ENCODE data around the gene CDH12.
"Not testable (repeated sequence)": the region's sequence is repeated elsewhere in the genome, so short reads cannot be mapped to it uniquely, and the experiment has no call there.

The CDH12 gene

DNA sequence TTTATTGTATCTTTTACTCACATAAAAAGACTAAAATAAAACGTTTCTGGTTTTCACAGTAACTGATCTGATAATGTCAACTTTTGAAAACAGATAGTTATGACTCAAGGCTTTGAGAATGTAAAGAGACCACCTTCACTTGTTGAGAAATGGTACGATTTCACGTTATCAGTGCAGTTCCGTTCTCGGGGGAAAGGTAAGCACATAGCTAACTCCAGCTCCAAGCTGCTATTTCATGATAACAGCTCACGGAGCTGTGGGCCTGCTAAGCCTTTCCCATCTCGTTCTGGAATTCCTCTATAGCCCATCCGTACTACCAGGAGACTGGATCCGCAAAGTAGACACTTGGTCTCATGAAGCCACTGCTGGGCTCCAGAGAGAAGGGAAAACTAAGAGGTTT lies 701.3 kb downstream of the CDH12 start:
- DNase-seq (ENCODE audit: low read depth); H3K4me3 ChIP-seq (ENCODE audit: control insufficient read depth, low read depth, low read length): not testable (repeated sequence)

DNA sequence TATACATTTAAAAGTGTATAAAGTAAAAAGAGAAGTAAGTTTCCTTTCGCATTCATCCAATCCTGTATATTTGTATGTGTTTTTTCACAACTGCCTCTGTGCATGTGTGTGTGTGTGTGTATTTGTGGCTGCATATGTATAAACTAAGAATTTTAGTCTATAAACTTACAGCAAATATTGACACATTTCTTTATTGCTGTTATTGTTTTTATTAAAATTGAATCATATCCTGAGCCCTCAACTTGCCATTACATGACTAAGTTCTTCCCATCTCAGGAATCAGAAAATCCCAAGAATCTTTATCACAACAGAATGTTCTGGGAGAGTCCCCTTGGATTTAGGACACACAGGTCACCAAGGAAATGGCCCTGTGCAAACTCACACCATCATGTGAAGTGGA lies 712.7 kb downstream of the CDH12 start:
- not testable (repeated sequence) for H3K4me3 ChIP-seq (ENCODE audit: control insufficient read depth, low read depth, low read length); DNase-seq (ENCODE audit: low read depth)

DNA sequence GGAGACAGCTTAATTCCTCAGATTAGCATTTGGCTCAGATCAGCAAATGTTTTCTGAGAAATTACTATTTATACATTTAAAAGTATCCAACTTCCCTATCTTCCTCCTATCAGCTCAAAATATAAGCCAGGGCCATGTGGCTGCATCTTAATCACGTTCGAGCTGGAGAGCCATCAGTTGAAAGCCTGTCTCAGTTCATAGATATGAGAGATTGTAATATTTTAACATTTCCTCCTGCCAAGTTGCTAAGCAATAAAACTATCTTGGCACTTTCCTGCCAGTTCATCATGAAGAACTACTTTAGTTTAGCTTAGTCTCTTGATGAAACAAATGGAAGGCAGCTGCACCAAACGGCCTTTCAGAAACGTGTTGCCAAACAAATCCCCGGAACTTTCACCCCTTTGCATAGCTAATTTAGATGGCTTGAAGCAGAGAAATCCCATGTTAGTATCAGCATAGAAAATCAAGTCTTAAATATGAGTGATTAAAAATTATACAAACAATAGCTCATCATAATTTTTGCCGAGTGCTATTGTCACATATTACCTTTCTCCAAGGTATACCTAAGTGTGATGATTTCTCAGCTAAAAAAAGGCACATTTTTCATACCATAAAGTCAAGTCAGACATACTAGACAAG lies 713.4 kb downstream of the CDH12 start:
- not testable (repeated sequence) for DNase-seq (ENCODE audit: low read depth); H3K4me3 ChIP-seq (ENCODE audit: control insufficient read depth, low read depth, low read length)

DNA sequence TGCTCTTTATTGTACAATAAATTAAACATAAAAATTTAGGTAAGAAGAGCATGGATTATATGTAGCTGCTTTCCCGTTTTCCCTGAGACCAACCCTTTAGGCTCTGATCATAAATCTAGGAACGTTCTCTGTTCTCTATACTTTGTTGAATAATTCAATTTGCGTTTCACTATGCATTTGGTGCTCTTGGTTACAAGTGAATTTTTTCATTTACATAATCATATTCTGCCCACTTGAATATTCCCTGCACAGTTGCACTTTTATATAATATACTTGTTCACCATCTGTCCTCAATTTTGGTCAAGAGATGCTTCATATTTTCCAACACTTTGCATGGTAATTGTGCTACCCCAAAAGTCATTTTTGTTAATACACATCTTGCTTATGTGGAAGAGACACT lies 741.8 kb downstream of the CDH12 start:
- DNase-seq (ENCODE audit: low read depth), result no peak
- H3K4me3 ChIP-seq (ENCODE audit: control insufficient read depth, low read depth, low read length), result no peak overlapping the region
- TF ChIP-seq, protein P1, sequence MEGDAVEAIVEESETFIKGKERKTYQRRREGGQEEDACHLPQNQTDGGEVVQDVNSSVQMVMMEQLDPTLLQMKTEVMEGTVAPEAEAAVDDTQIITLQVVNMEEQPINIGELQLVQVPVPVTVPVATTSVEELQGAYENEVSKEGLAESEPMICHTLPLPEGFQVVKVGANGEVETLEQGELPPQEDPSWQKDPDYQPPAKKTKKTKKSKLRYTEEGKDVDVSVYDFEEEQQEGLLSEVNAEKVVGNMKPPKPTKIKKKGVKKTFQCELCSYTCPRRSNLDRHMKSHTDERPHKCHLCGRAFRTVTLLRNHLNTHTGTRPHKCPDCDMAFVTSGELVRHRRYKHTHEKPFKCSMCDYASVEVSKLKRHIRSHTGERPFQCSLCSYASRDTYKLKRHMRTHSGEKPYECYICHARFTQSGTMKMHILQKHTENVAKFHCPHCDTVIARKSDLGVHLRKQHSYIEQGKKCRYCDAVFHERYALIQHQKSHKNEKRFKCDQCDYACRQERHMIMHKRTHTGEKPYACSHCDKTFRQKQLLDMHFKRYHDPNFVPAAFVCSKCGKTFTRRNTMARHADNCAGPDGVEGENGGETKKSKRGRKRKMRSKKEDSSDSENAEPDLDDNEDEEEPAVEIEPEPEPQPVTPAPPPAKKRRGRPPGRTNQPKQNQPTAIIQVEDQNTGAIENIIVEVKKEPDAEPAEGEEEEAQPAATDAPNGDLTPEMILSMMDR (conservative IDR thresholded peaks at IDR 0.05; ENCODE audit: control insufficient read depth, insufficient read depth, low read depth, low read length), result no peak

DNA sequence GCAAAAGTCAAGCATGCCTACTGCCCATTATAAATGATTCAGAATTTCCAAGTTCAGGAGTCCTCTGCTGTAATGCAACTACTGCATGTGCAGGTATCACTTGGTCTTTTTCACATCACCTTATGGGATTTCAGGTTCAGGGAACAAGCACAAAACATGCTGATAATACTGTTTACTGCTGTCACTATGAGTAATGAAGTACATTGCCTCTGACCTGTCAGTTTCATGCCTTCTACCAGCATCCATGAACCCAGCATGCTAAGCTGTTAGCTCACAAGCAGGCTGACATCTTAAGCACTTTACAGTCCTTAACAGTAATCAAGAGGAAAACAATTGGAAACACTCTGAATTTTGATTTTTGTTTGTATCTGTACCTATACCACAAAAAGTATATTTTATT lies 743.8 kb downstream of the CDH12 start:
- DNase-seq (ENCODE audit: low read depth), result no peak
- TF ChIP-seq, protein P1 (conservative IDR thresholded peaks at IDR 0.05; ENCODE audit: control insufficient read depth, insufficient read depth, low read depth, low read length), result no peak
- H3K4me3 ChIP-seq (ENCODE audit: control insufficient read depth, low read depth, low read length), result no peak overlapping the region

DNA sequence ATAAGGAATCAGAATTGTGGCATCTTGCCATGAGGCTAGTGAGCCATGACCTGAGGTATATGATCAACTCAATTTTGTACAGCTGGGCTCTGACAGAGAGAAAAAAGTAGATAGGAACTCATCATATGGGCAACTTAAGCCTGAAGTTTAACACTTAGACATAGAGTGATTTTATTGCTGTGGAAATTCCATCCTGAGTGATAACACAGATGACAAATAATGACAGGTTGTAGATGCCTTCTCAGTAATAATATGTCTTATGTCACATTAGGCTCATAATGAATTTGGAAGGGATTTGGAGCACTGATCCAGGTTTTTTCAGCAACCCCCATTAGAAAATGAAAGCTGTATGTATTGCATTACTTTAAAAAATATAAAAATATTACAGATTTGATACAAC lies 744.6 kb downstream of the CDH12 start:
- DNase-seq (ENCODE audit: low read depth), result no peak
- TF ChIP-seq, protein P1 (conservative IDR thresholded peaks at IDR 0.05; ENCODE audit: control insufficient read depth, insufficient read depth, low read depth, low read length), result no peak
- no peak overlapping the region for H3K4me3 ChIP-seq (ENCODE audit: control insufficient read depth, low read depth, low read length)

DNA sequence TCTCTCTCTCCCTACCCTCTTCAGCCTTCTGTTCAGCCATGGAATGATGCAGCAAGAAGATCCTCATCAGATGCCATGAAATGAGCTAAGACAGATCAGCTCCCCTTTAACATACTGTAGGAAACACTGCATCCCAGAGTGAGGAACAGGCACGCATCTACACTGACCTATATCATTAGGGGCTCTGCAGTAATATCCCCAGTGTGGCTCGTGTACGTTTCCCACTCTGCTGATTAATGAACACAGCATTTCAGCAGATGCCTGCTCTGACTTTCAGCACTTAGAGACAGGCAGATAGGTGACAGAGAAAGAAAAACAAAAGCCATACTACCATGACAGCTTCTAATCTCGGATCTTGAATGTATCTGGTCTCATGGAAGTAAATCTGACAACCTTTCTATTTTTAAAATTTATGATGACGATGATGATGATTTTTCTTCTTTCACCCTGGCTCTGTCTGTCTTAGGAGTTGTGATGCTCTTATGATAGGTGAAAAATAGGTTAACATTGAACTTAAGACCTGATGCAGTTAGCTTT lies 750.3 kb downstream of the CDH12 start:
- TF ChIP-seq, protein P1 (conservative IDR thresholded peaks at IDR 0.05; ENCODE audit: control insufficient read depth, insufficient read depth, low read depth, low read length), result no peak
- H3K4me3 ChIP-seq (ENCODE audit: control insufficient read depth, low read depth, low read length), result no peak overlapping the region
- DNase-seq (ENCODE audit: low read depth), result no peak

DNA sequence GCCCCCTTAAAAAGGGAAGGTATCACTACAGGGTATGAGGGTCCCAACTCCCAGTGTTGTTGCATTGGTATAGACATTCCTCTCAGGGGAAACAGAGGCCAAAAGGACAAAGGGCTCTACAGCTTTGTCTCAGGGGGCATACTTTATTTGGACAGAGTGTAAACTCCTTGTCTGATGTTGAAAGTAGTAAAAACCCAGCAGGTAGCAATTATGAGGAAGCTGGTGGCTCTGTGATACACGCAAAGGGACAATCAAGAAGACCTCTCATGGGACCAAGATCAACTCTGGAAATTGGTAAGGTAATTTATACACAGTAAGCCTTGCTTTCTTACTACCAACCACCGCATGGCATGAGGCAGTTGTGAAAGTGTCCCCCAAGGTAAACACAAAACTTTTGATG lies 764.6 kb downstream of the CDH12 start:
- TF ChIP-seq, protein P1 (conservative IDR thresholded peaks at IDR 0.05; ENCODE audit: control insufficient read depth, insufficient read depth, low read depth, low read length), result no peak
- no peak for DNase-seq (ENCODE audit: low read depth)
- H3K4me3 ChIP-seq (ENCODE audit: control insufficient read depth, low read depth, low read length), result no peak overlapping the region

All from fibroblast of mammary gland (primary cell).